Measurements from ENCODE around the gene VSIG10L2. TPM values are rescaled to one million over a fixed set of nuclear protein-coding genes. Genes with fewer than 3 reads are reported as not detected.

Gene VSIG10L2
- total RNA-seq, 1 donor from 2014 or later: not detected

GRCh38 chr11:125959931-125960330, 14.1 kb downstream of the VSIG10L2 start:
- no peak for TF ChIP-seq CTCF (conservative IDR thresholded peaks at IDR 0.05)
- no peak for DNase-seq (ENCODE audit: extremely low spot score, unreplicated experiment)
- no peaks in the 10 kb centered on the region for H3K27me3 Mint-ChIP-seq
- H3K9me3 Mint-ChIP-seq: peaks cover 9% of the 10 kb centered on the region
- H3K27ac Mint-ChIP-seq: no peak overlapping the region
- H3K4me1 Mint-ChIP-seq (ENCODE audit: unreplicated experiment): no peaks in the 10 kb centered on the region
- no peak overlapping the region for H3K4me3 Mint-ChIP-seq
- peaks cover 46% of the 10 kb centered on the region for H3K36me3 Mint-ChIP-seq

- Mint-ChIP-seq H3K9me3 (peaks cover 9% of the 10 kb centered on the region), H3K27ac (no peak overlapping the region), H3K36me3 (peaks cover 44% of the 10 kb centered on the region), H3K4me1 (ENCODE audit: unreplicated experiment) (no peaks in the 10 kb centered on the region), H3K4me3 (no peak overlapping the region), H3K27me3 (no peaks in the 10 kb centered on the region)
- TF ChIP-seq CTCF (conservative IDR thresholded peaks at IDR 0.05): no peak
- no peak for DNase-seq (ENCODE audit: extremely low spot score, unreplicated experiment)
Measured at GRCh38 chr11:125960771-125961170, 14.9 kb downstream of the VSIG10L2 start.

GRCh38 chr11:125967515-125967914, 21.7 kb downstream of the VSIG10L2 start:
- no peaks in the 10 kb centered on the region for H3K27me3 Mint-ChIP-seq

GRCh38 chr11:125968354-125968753, 22.5 kb downstream of the VSIG10L2 start:
- no peaks in the 10 kb centered on the region for H3K9me3 Mint-ChIP-seq
- no peak overlapping the region for H3K27ac Mint-ChIP-seq
- DNase-seq (ENCODE audit: extremely low spot score, unreplicated experiment): no peak
- peaks cover 34% of the 10 kb centered on the region for H3K36me3 Mint-ChIP-seq
- no peak overlapping the region for H3K4me3 Mint-ChIP-seq
- TF ChIP-seq CTCF (conservative IDR thresholded peaks at IDR 0.05): no peak
- no peaks in the 10 kb centered on the region for H3K4me1 Mint-ChIP-seq (ENCODE audit: unreplicated experiment)
- H3K27me3 Mint-ChIP-seq: no peaks in the 10 kb centered on the region

More at GRCh38 chr11:125967515-125967914, 21.7 kb downstream of the VSIG10L2 start:
- Mint-ChIP-seq H3K36me3 (peaks cover 42% of the 10 kb centered on the region), H3K4me1 (ENCODE audit: unreplicated experiment) (no peaks in the 10 kb centered on the region), H3K4me3 (no peak overlapping the region), H3K9me3 (peaks cover 8% of the 10 kb centered on the region), H3K27ac (no peak overlapping the region)
- TF ChIP-seq CTCF (conservative IDR thresholded peaks at IDR 0.05): no peak
- no peak for DNase-seq (ENCODE audit: extremely low spot score, unreplicated experiment)

GRCh38 chr11:125971618-125972017, 25.8 kb downstream of the VSIG10L2 start:
- TF ChIP-seq CTCF (conservative IDR thresholded peaks at IDR 0.05): no peak
- H3K36me3 Mint-ChIP-seq: peaks cover 16% of the 10 kb centered on the region
- no peaks in the 10 kb centered on the region for H3K27me3 Mint-ChIP-seq
- no peak overlapping the region for H3K27ac Mint-ChIP-seq
- no peaks in the 10 kb centered on the region for H3K4me1 Mint-ChIP-seq (ENCODE audit: unreplicated experiment)
- H3K4me3 Mint-ChIP-seq: no peak overlapping the region
- H3K9me3 Mint-ChIP-seq: no peaks in the 10 kb centered on the region
- DNase-seq (ENCODE audit: extremely low spot score, unreplicated experiment): no peak

- no peak for TF ChIP-seq CTCF (conservative IDR thresholded peaks at IDR 0.05)
Measured at GRCh38 chr11:125974284-125974683, 28.4 kb downstream of the VSIG10L2 start.

More at GRCh38 chr11:125974284-125974683, 28.4 kb downstream of the VSIG10L2 start:
- no peak for DNase-seq (ENCODE audit: extremely low spot score, unreplicated experiment)
- peaks cover 15% of the 10 kb centered on the region for H3K36me3 Mint-ChIP-seq
- no peak overlapping the region for H3K27ac Mint-ChIP-seq
- peaks cover 11% of the 10 kb centered on the region for H3K4me1 Mint-ChIP-seq (ENCODE audit: unreplicated experiment)
- no peak overlapping the region for H3K4me3 Mint-ChIP-seq
- H3K9me3 Mint-ChIP-seq: no peaks in the 10 kb centered on the region
- no peaks in the 10 kb centered on the region for H3K27me3 Mint-ChIP-seq

Data from type B pancreatic cell (in vitro differentiated cells).